GM18870 (cell line): ENCODE data around the gene ENOX1.

Experiments
- ATAC-seq: cut with Tn5 transposase; IDR thresholded peaks from one replicate; pipeline ENCODE4 v1.9.1; 2021; ENCODE audit warnings: moderate library complexity; ENCODE audit not compliant: unreplicated experiment

Gene ENOX1

GRCh38 chr13:43785650-43786471, 911 bp downstream of the ENOX1 start:
- no peak for ATAC-seq

- ATAC-seq = no peak
Measured at GRCh38 chr13:43785261-43785649, 1.5 kb downstream of the ENOX1 start.

GRCh38 chr13:43784496-43784895, 2.3 kb downstream of the ENOX1 start:
- ATAC-seq = no peak

- ATAC-seq = no peak
Measured at GRCh38 chr13:43783820-43784219, 3.0 kb downstream of the ENOX1 start.

GRCh38 chr13:43782686-43783085, 4.1 kb downstream of the ENOX1 start:
- no peak for ATAC-seq

GRCh38 chr13:43780666-43781065, 6.1 kb downstream of the ENOX1 start:
- ATAC-seq = no peak

- no peak for ATAC-seq
Measured at GRCh38 chr13:43776501-43777079, 10.2 kb downstream of the ENOX1 start.

GRCh38 chr13:43776006-43776405, 10.8 kb downstream of the ENOX1 start:
- no peak for ATAC-seq

- ATAC-seq = no peak
Measured at GRCh38 chr13:43773602-43774001, 13.2 kb downstream of the ENOX1 start.

GRCh38 chr13:43770871-43771270, 15.9 kb downstream of the ENOX1 start:
- no peak for ATAC-seq

- ATAC-seq = no peak
Measured at GRCh38 chr13:43769529-43769928, 17.2 kb downstream of the ENOX1 start.

GRCh38 chr13:43767341-43767931, 19.3 kb downstream of the ENOX1 start:
- ATAC-seq = no peak

- ATAC-seq = no peak
Measured at GRCh38 chr13:43766725-43767124, 20.0 kb downstream of the ENOX1 start.

GRCh38 chr13:43764349-43764748, 22.4 kb downstream of the ENOX1 start:
- no peak for ATAC-seq

- ATAC-seq = no peak
Measured at GRCh38 chr13:43763143-43763759, 23.5 kb downstream of the ENOX1 start.

- ATAC-seq = no peak
Measured at GRCh38 chr13:43761616-43762315, 25.0 kb downstream of the ENOX1 start.

- no peak for ATAC-seq
Measured at GRCh38 chr13:43760257-43760656, 26.5 kb downstream of the ENOX1 start.

- peak; percentile 64 for ATAC-seq
Measured at GRCh38 chr13:43758834-43759233, 27.9 kb downstream of the ENOX1 start.

GRCh38 chr13:43757266-43757665, 29.5 kb downstream of the ENOX1 start:
- ATAC-seq = no peak

GRCh38 chr13:43755844-43756243, 30.9 kb downstream of the ENOX1 start:
- ATAC-seq = no peak

- no peak for ATAC-seq
Measured at GRCh38 chr13:43751624-43752023, 35.1 kb downstream of the ENOX1 start.
